ENCODE data around the gene MBD4. TPM values are rescaled to one million over a fixed set of nuclear protein-coding genes. Genes with fewer than 3 reads are reported as not detected.

The MBD4 gene
- total RNA-seq, 4 donors from 2014 or later = 22.9 to 35.2 (median 28.6) TPM

GRCh38 chr3:129425619-129426018, 14.1 kb downstream of the MBD4 start:
- TF ChIP-seq CTCF (IDR thresholded peaks at IDR 0.05) (no peak), POLR2A (IDR thresholded peaks at IDR 0.05) (no peak)

GRCh38 chr3:129425213-129425612, 14.5 kb downstream of the MBD4 start:
- Histone ChIP-seq H3K9me3 (no peaks in the 10 kb centered on the region), H3K36me3 (peaks cover 0 to 2% of the 10 kb centered on the region in 2 donors), H3K4me1 (peaks cover 4 to 11% of the 10 kb centered on the region in 2 donors), H3K27ac (no peak overlapping the region), H3K4me3 (replicated peaks in 1 of 3) (no peak overlapping the region), H3K27me3 (no peaks in the 10 kb centered on the region)
- WGBS, 2 donors = 78 to 82% methylated on average over 3 of the region's 3 CpGs
- intact Hi-C loops (cut with DNase I) = no loop called here
- DNase-seq = no peak
- TF ChIP-seq CTCF (IDR thresholded peaks at IDR 0.05) = no peak
- no peak for TF ChIP-seq POLR2A (IDR thresholded peaks at IDR 0.05)

More at GRCh38 chr3:129425619-129426018, 14.1 kb downstream of the MBD4 start:
- no peak overlapping the region for H3K27ac ChIP-seq
- no peak for DNase-seq
- H3K27me3 ChIP-seq = no peaks in the 10 kb centered on the region
- H3K9me3 ChIP-seq = no peaks in the 10 kb centered on the region
- no peak overlapping the region for H3K4me3 ChIP-seq (replicated peaks in 1 of 3)
- peaks cover 0 to 6% of the 10 kb centered on the region in 2 donors for H3K36me3 ChIP-seq
- WGBS, 2 donors = 68 to 72% methylated on average over 2 of the region's 2 CpGs
- H3K4me1 ChIP-seq = peaks cover 4 to 11% of the 10 kb centered on the region in 2 donors
- intact Hi-C loops (cut with DNase I) = no loop called here

GRCh38 chr3:129424185-129424841, 15.4 kb downstream of the MBD4 start:
- Histone ChIP-seq H3K36me3 (no peaks in the 10 kb centered on the region), H3K9me3 (no peaks in the 10 kb centered on the region), H3K4me3 (replicated peaks in 1 of 3) (no peak overlapping the region), H3K27ac (no peak overlapping the region), H3K27me3 (no peaks in the 10 kb centered on the region), H3K4me1 (peaks cover 4 to 11% of the 10 kb centered on the region in 2 donors)
- intact Hi-C loops (cut with DNase I) = no loop called here
- TF ChIP-seq CTCF (IDR thresholded peaks at IDR 0.05) (no peak), POLR2A (IDR thresholded peaks at IDR 0.05) (no peak)
- 81 to 89% methylated on average over 4 of the region's 4 CpGs for WGBS, 2 donors
- DNase-seq = no peak

GRCh38 chr3:129422897-129423296, 16.9 kb downstream of the MBD4 start:
- intact Hi-C loops (cut with DNase I) = no loop called here
- peaks cover 0 to 4% of the 10 kb centered on the region in 2 donors for H3K4me1 ChIP-seq
- no peak overlapping the region for H3K27ac ChIP-seq
- no peaks in the 10 kb centered on the region for H3K27me3 ChIP-seq
- H3K9me3 ChIP-seq = no peaks in the 10 kb centered on the region
- TF ChIP-seq CTCF (IDR thresholded peaks at IDR 0.05) = no peak
- TF ChIP-seq POLR2A (IDR thresholded peaks at IDR 0.05) = no peak
- no peak overlapping the region for H3K4me3 ChIP-seq (replicated peaks in 1 of 3)
- no peak for DNase-seq
- no peaks in the 10 kb centered on the region for H3K36me3 ChIP-seq
- 84 to 93% methylated on average over 1 of the region's 1 CpG for WGBS, 2 donors

GRCh38 chr3:129421988-129422745, 17.6 kb downstream of the MBD4 start:
- intact Hi-C loops (cut with DNase I) = no loop called here
- H3K27me3 ChIP-seq = no peaks in the 10 kb centered on the region
- no peak for DNase-seq
- H3K36me3 ChIP-seq = no peaks in the 10 kb centered on the region
- TF ChIP-seq CTCF (IDR thresholded peaks at IDR 0.05) (no peak), POLR2A (IDR thresholded peaks at IDR 0.05) (no peak)
- H3K9me3 ChIP-seq = no peaks in the 10 kb centered on the region
- H3K27ac ChIP-seq = no peak overlapping the region
- H3K4me1 ChIP-seq = peaks cover 0 to 6% of the 10 kb centered on the region in 2 donors
- whole genome bisulfite sequencing, 2 donors = 76 to 80% methylated on average over 6 of the region's 6 CpGs
- H3K4me3 ChIP-seq (replicated peaks in 1 of 3) = no peak overlapping the region

Measured in thyroid gland (tissue), 4 donors.